Neutrophil (primary cell): Measurements from ENCODE around the gene CD8A.

Source experiments
- H3K27ac ChIP-seq: fragments of 200-600 bp; sonication (generic); 2 replicates; pipeline ENCODE4 v1.5.1; 2016; ENCODE audit warnings: mild to moderate bottlenecking, moderate library complexity
- H3K27me3 ChIP-seq: fragments of 200-600 bp; sonication (generic); 2 replicates; pipeline ENCODE4 v1.6.0; 2016; ENCODE audit warnings: mild to moderate bottlenecking
- H3K36me3 ChIP-seq: fragments of 200-600 bp; sonication (generic); 2 replicates; pipeline ENCODE4 v1.5.1; 2017
- H3K4me1 ChIP-seq, 2 experiments: fragments of 200-600 bp in 1 of 2; sonication (generic) in 1 of 2; 1 replicate in 1 of 2; 2 replicates in 1 of 2; pipeline versions ENCODE4 v1.5.1 to v1.6.1; 2013 to 2016; ENCODE audit warnings: low read depth in 1 of 2, low read length in 1 of 2, mild to moderate bottlenecking in 1 of 2, moderate library complexity in 1 of 2; ENCODE audit not compliant: control insufficient read depth in 1 of 2, insufficient read depth in 1 of 2
- H3K4me3 ChIP-seq, 2 experiments: fragments of 200-600 bp in 1 of 2; sonication (generic) in 1 of 2; 1 replicate in 1 of 2; 2 replicates in 1 of 2; pipeline ENCODE4 v1.5.1; 2013 to 2016; ENCODE audit warnings: low read depth in 1 of 2, low read length in 1 of 2, mild to moderate bottlenecking in 1 of 2, moderate library complexity in 1 of 2
- H3K9me3 ChIP-seq: fragments of 200-600 bp; sonication (generic); 2 replicates; pipeline ENCODE4 v1.5.1; 2016
- TF ChIP-seq, protein P1 (sequence below): fragments of 200-600 bp; sonication (generic); IDR thresholded peaks from 2 replicates; pipeline ENCODE4 v1.5.1; 2016; ENCODE audit warnings: antibody characterized with exemption

The CD8A gene

GRCh38 chr2:86806059-86806857 lies 15.5 kb upstream of the CD8A start:
- Histone ChIP-seq H3K36me3 (no peaks in the 10 kb centered on the region), H3K9me3 (no peaks in the 10 kb centered on the region), H3K4me1 (peaks cover 22 to 26% of the 10 kb centered on the region in 2 experiments), H3K27ac (no peak overlapping the region), H3K27me3 (peaks cover 80% of the 10 kb centered on the region), H3K4me3 (no peak overlapping the region)
- TF ChIP-seq, protein P1, sequence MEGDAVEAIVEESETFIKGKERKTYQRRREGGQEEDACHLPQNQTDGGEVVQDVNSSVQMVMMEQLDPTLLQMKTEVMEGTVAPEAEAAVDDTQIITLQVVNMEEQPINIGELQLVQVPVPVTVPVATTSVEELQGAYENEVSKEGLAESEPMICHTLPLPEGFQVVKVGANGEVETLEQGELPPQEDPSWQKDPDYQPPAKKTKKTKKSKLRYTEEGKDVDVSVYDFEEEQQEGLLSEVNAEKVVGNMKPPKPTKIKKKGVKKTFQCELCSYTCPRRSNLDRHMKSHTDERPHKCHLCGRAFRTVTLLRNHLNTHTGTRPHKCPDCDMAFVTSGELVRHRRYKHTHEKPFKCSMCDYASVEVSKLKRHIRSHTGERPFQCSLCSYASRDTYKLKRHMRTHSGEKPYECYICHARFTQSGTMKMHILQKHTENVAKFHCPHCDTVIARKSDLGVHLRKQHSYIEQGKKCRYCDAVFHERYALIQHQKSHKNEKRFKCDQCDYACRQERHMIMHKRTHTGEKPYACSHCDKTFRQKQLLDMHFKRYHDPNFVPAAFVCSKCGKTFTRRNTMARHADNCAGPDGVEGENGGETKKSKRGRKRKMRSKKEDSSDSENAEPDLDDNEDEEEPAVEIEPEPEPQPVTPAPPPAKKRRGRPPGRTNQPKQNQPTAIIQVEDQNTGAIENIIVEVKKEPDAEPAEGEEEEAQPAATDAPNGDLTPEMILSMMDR: no peak

DNA sequence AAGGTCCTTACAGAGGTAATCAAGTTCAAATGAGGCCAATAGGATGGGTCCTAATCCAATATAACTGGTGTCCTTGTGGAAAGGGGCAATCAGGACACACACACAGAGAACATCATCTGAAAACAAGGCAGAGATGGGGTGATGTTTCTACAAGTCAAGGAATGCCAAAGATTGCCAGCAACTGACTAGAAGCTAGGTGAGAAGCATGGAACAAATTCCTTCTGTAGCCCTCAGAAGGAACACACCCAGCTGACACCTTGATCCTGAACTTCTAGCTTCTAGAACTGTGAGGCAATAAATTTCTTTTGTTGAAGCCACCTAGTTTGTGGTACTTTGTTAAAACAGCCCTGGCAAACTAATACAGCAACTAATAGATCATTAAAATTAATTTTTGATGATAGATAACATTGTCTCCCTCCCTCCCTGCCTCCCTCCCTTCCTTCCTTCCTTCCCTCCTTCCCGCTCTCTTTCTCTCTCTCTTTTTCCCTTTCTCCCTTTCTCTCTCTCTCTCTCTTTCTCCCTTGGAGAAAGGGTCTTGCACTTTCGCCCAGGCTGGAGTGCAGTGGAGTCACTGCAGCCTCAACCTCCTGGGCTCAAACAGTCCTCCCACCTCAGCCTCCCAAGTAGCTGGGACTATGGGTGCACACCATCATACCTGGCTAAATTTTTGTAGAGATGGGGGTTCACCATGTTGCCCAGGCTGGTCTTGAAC lies 10.3 kb upstream of the CD8A start:
- Histone ChIP-seq H3K4me3 (no peak overlapping the region), H3K36me3 (no peaks in the 10 kb centered on the region), H3K4me1 (no peaks in the 10 kb centered on the region), H3K9me3 (peaks cover 11% of the 10 kb centered on the region), H3K27me3 (peaks cover 37% of the 10 kb centered on the region), H3K27ac (no peak overlapping the region)
- TF ChIP-seq, protein P1: no peak

DNA sequence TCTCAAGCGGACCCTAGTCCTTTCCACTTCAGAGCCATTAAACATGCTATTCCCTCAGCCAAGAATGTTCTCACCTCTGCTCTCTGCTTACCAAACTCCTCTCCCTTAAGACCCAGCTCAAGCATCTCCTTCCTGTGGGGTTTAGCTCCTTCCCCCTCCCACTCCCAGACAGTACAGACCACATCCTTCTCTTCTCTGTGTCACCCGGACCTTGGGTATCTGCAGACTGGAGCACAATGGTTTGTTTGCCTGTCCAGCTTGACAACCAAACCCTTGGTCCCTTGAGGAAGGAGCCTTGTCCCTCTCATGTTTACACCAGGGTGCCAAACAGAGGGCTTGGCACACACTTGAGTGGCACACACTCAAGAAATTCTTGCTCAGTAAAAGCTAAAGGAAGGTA lies 4.1 kb upstream of the CD8A start:
- H3K27me3 ChIP-seq: peaks cover 51% of the 10 kb centered on the region
- H3K9me3 ChIP-seq: peaks cover 11% of the 10 kb centered on the region
- H3K4me3 ChIP-seq: no peak overlapping the region

DNA sequence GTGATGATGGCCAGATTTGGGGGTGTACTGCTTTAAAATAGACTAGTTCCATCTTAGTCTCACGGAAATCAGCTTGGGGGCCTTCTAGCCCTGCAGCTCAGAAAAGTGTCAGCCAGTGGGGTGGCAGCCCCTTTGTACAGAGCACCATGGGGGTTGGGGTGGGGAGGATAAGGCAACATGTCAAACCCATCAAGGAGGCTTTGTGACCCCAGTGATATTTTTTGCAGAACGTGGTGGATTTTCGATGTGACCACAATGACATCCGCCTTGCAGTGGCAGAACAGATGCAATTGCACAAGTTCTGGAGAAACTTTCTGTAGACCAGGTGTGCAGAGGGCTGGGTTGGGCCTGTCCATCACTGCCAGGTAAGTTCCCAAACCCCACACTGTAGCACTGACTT lies 3.0 kb upstream of the CD8A start:
- H3K4me3 ChIP-seq: no peak overlapping the region
- TF ChIP-seq, protein P1: no peak
- H3K9me3 ChIP-seq: peaks cover 11% of the 10 kb centered on the region
- no peaks in the 10 kb centered on the region for H3K36me3 ChIP-seq
- H3K27ac ChIP-seq: no peak overlapping the region
- peaks cover 62% of the 10 kb centered on the region for H3K27me3 ChIP-seq
- H3K4me1 ChIP-seq: peaks cover 14 to 22% of the 10 kb centered on the region in 2 experiments

More for the DNA sequence above, 4.1 kb upstream of the CD8A start:
- peaks cover 11 to 18% of the 10 kb centered on the region in 2 experiments for H3K4me1 ChIP-seq
- no peaks in the 10 kb centered on the region for H3K36me3 ChIP-seq
- H3K27ac ChIP-seq: no peak overlapping the region
- TF ChIP-seq, protein P1: no peak

DNA sequence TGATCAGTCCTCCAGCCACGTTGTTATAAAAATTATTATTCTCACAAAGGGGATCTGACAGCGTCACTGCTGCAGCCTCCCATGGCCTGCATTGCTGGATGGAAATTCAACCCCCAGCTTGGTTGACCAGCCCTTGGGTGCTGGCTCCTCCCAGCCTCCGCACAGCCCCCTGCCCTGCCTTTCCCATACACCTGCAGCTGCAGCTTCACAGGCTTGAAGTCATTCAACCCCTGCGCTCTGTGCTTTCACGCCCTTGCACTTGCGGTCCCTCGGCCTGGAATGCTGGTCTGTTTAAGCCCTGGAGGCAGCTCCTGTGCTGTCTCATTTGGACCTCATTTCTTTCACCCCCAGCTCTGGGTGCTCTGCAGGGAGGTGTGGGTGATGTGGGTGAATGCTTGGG lies 860 bp upstream of the CD8A start:
- H3K27ac ChIP-seq: no peak overlapping the region
- H3K36me3 ChIP-seq: no peaks in the 10 kb centered on the region
- peaks cover 3% of the 10 kb centered on the region for H3K9me3 ChIP-seq
- no peak overlapping the region for H3K4me3 ChIP-seq
- peaks cover 14 to 22% of the 10 kb centered on the region in 2 experiments for H3K4me1 ChIP-seq
- TF ChIP-seq, protein P1: no peak
- peaks cover 82% of the 10 kb centered on the region for H3K27me3 ChIP-seq
